GM18858 (cell line): ENCODE data around the gene KCNJ12.
"Not testable (repeated sequence)": the region's sequence is repeated elsewhere in the genome, so short reads cannot be mapped to it uniquely, and the experiment has no call there.

ENCODE experiments used
- ATAC-seq: cut with Tn5 transposase; IDR thresholded peaks from one replicate; pipeline ENCODE4 v1.9.1; 2021; ENCODE audit not compliant: unreplicated experiment

Gene KCNJ12

DNA sequence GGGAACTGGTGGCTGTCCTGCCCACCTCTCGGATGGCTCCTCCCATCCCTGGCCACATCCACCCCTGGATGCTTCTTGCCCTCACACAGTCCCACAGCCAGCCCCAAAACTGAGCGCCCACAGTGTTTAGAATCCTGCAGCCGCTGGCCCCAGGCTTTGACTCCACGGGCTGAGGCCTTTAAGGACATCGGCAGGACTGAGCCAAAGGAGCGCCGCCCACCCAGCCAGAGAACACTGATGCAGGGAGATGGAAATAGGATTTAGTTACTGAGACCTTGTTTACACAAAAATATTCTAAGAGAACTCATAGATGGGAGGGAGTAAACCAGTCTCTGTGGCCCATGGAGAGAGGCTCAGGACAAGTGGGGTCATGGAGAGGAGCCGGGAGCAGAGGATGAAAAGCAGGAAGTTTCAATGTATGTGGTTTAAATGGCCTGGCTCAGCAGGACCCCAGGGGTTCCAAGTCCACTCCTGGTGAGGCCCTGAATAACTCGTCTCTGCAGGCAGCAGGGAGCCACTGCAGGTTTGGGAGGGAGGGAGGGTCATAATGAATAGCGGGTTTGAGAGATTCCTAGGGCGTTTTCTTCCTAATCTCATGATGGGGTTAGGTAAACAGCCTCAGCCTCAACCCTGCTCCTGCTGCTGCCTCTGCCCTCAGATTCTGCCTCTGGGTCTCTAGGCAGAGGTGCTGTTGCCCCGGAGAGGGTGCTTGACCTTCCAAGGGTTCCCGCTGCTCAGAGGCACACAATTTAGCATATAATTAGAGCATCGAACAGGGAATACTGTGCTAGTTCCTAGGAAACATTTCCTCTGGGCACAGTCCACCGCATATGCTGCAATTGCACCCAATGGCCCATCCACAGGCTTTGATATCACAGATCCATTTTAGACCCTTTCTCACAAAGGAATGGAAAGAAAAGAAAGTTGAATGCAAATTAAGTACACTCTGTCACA lies 61.0 kb downstream of the KCNJ12 start:
- ATAC-seq, result not testable (repeated sequence)

DNA sequence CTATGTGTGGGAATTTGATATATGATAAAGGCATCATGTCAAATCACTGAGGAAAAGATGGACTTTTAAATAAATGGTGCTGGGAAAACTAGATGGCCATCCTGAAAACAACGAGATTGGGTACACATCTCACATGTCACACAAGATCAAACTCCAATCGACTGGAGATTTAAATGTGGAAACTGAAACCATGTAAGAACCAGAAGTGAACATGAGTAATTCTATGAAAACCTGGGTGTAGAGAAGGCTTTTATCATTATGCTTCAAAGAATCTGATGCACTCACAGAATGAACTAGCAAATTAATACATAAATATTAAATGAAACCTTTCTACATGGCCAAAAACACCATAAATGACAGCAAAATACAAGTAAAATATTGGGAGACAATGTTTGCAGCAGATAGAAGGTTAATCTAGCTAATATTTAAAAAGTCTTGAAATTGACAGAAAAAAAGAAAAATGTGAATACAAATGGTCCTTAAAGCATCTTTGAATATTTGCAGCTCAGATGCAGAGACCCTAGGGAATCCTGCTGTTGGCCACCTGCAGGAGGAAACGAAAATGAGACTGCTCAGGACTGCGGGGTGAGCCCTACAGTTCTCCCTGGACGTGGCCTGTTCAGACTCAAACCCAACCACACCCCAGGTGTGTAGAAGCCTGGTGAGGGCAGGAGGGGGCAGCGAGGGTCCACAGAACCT lies 62.3 kb downstream of the KCNJ12 start:
- ATAC-seq, result not testable (repeated sequence)

DNA sequence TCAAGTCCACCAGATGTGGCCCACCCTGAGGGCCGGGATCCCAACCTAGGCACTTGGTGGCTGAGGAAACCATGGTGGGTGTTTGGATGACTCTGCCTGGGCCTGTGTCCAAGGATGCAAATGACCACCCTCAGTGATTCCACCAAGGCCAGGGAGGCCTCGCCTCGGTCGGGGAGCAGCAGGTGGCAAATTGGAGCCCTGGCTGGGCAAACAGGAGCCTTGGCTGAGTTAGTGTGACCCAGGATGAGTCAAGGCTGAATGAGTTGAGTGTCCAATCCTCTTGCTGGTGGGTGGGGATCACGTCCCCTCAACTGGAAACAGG lies 62.8 kb downstream of the KCNJ12 start:
- not testable (repeated sequence) for ATAC-seq

- ATAC-seq, result no peak
These were observed 69.0 kb downstream of the KCNJ12 start for GRCh38 chr17:21445091-21445650.

- ATAC-seq, result not testable (repeated sequence)
These were observed 71.4 kb downstream of the KCNJ12 start for GRCh38 chr17:21447552-21447951.

DNA sequence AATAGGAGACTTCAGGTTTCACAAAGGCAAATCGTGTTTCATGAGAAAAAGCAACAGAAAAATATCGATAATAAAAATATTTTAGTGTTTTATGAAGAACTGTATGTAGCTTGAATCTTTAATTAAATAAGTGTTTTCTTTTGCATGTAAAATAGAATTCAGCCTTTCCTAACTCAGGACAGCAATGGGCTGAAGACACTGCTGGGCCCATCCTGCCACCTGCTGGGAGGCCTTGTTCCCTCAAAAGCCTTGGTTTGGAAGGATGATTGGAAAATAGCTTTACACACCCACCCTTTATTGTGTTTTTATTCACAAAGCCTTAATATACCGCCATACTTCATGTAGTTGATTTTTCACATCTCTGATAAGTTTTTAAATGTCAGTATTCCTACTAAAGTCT lies 73.7 kb downstream of the KCNJ12 start:
- not testable (repeated sequence) for ATAC-seq

DNA sequence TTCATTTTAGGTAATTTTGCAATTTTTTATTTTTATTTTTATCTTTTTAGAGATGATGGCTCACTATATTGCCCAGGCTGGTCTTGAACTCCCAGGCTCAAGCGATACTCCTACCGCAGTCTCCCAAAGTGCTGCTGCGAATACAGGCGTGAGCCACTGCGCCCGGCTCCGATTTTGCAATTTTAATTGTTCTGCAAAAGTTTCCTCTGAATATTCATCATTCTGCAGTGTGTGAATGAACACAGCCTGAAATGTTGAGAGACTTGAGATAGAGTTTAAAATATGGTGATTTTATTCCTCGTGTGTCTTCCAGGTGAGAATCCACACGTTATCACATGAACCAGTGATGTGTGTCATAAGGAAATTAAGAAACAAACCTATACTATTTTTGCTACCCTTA lies 75.8 kb downstream of the KCNJ12 start:
- no peak for ATAC-seq

DNA sequence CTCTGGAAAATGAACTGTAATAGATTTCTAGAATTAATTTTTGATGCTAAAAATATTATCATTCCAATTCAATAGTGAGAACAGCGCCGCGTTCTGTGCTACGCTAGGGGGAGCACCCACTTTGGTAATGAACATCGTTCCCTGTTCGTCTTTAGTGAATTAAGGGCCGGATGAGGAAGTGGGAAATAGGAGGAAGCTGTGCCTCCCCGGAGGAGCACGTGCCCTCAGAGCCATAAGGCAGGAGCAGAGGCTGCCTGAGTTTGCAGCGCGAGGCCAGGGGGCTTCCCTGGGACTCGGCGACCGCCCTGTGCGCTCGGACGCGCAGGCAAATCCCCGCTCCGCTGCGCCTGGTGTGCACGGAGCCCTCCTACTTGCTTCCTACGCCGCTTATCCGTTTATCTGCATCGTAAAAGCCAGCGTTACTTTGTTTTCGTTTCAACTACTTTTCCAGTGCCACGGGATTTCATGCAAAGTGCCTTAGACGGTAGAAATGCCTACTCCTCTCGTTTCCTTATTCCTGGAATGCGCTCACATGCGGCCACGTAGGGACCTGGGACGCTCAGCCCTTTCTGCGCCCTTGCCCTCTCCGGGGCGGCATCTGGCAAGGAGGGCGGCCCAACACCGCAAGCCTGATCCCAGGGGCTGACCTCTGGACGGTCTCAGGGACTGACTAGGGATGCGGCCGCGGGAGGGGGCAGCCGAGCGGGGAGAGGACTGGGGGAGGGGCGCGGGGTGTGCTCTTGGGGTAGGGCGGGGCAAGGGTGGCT lies 76.4 kb downstream of the KCNJ12 start:
- no peak for ATAC-seq

- no peak for ATAC-seq
These were observed 77.2 kb downstream of the KCNJ12 start for GRCh38 chr17:21453144-21453898.

- not testable (repeated sequence) for ATAC-seq
These were observed 77.8 kb downstream of the KCNJ12 start for GRCh38 chr17:21454006-21454405.

- no peak for ATAC-seq
These were observed 78.3 kb downstream of the KCNJ12 start for GRCh38 chr17:21454441-21454840.

- no peak for ATAC-seq
These were observed 79.6 kb downstream of the KCNJ12 start for GRCh38 chr17:21455761-21456160.

- not testable (repeated sequence) for ATAC-seq
These were observed 80.3 kb downstream of the KCNJ12 start for GRCh38 chr17:21456449-21456848.

DNA sequence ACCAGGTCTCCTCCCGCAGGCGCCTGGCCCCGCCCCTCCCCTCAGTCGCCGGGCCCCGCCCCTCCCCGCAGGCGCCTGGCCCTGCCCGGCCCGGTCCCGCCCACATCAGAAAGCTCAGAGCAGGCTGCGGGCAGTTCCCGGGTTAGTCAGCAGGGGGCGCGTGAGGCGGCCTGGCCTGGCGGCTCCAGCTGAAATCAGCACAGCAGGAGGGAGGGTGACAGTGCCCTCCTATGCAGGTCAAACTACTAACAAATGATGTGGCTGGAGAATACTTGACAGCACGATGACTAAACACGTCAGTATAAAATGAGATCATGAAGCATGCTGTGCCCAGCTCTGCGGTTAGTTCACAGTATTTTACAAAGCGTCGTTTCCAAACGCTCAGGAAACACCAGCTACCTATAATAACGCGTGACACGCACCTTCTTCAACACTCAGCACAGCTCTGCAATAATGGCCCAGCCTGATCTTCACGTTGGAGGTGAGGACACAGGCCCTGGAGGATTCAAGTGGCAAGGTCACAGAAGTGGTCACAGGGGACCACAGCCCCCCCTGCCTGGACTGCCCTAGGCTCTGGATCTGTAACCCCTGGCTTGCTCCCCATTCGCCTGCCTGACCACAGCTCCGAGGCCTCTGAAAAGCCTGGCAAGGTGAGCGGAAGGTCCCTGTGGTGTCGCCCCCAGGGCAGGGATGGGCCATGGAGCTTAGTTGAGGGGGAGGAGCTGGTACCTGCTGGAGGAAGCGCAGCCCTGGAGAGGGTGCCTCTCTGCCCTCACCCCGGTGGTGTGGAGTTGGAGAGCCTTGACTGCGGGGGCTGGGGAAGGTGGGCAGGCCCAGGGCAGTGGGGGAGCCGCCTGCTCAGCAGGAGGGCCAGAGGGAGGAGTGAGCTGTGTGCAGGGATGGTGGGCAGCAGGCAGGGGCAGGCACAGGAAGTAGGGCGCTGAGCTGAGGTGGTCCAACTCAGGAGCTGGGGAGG lies 81.2 kb downstream of the KCNJ12 start:
- no peak for ATAC-seq

DNA sequence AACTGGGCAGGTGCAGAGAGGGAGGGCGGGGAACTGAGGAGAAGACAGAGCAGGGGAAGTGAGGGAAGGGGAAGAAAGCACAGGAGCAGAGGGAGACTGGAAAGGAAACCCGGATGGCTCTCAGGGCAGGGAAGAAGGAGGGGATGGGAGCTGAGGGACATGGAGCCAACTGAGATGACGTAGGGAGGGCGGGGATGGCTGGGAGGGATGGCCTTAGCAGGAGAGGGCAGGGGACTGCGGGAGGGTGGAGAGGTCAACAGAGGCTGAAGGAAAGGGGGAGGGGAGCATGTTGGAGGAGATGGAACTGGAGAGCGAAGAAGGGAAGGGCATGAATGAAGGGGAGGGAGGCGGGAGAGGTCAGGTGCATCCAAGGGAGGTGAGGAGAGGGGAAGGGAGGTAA lies 81.9 kb downstream of the KCNJ12 start:
- ATAC-seq, result no peak

DNA sequence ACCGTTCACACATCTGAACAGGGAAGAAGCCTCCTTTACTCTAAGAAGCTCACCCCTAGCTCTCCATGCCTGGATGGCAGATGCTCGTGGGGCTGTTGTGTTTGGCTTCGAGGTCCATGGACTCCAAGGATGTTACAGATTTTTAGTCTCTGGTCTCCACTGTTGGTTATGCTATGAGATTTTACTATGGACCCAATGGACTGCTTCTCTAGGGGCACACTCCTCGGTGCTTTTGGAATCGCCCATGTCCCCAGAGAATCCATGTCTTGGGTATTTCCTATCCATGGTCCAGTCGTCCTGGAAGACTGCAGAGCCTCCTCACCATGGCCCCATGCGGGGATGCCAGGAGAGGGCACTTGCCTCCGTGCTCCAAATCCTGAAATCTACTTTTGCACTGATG lies 83.4 kb downstream of the KCNJ12 start:
- ATAC-seq, result no peak

- ATAC-seq, result no peak
These were observed 84.2 kb downstream of the KCNJ12 start for GRCh38 chr17:21460358-21460757.

GRCh38 chr17:21462237-21462636 lies 86.1 kb downstream of the KCNJ12 start:
- no peak for ATAC-seq

GRCh38 chr17:21463204-21463661 lies 87.1 kb downstream of the KCNJ12 start:
- no peak for ATAC-seq
